GM23338 (cell line): ENCODE data around the gene PPM1H.

Source experiments
- EZH2 ChIP-seq: fragments of 200-600 bp; sonication (generic); IDR thresholded peaks from one replicate; pipeline ENCODE4 v1.8.0; 2017; ENCODE audit warnings: antibody characterized with exemption, mild to moderate bottlenecking, low read depth; ENCODE audit not compliant: unreplicated experiment
- TF ChIP-seq, protein P1 (sequence below), 2 experiments: fragments of 200-600 bp in 1 of 2; sonication (generic) in 1 of 2; conservative IDR thresholded peaks; 2 replicates each; pipeline versions ENCODE4 v1.5.1 to v1.6.1; 2016 to 2017; ENCODE audit warnings: antibody characterized with exemption in 2 of 2, low read depth in 2 of 2, mild to moderate bottlenecking in 2 of 2, moderate library complexity in 1 of 2
- TF ChIP-seq, protein P2 (sequence below): IDR thresholded peaks from 2 replicates; pipeline ENCODE4 v1.6.1; 2016; ENCODE audit warnings: antibody characterized with exemption

DNA sequence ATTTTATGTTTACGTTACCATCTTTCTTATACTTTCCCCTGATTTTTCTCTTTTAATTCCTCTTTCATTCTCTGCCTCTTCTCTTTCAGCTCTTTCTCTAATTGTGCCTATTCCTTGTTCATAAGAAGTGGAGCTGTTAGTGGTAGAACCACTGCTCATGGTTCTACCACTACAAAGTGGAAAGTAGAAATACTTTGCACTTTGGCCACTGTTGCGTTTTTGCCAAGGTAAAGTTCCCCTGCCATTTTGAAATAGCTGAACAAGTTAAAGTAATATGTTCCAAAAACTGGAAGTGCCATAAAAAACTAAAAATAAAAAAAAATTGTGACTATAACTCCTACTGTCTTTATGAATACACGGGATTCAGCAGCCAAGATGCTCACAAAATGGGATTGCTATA lies 337.7 kb downstream of the PPM1H start:
- TF ChIP-seq, protein P1, sequence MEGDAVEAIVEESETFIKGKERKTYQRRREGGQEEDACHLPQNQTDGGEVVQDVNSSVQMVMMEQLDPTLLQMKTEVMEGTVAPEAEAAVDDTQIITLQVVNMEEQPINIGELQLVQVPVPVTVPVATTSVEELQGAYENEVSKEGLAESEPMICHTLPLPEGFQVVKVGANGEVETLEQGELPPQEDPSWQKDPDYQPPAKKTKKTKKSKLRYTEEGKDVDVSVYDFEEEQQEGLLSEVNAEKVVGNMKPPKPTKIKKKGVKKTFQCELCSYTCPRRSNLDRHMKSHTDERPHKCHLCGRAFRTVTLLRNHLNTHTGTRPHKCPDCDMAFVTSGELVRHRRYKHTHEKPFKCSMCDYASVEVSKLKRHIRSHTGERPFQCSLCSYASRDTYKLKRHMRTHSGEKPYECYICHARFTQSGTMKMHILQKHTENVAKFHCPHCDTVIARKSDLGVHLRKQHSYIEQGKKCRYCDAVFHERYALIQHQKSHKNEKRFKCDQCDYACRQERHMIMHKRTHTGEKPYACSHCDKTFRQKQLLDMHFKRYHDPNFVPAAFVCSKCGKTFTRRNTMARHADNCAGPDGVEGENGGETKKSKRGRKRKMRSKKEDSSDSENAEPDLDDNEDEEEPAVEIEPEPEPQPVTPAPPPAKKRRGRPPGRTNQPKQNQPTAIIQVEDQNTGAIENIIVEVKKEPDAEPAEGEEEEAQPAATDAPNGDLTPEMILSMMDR (conservative IDR thresholded peaks at IDR 0.05; ENCODE audit: low read depth in 2 of 2): no peak
- TF ChIP-seq, protein P2, sequence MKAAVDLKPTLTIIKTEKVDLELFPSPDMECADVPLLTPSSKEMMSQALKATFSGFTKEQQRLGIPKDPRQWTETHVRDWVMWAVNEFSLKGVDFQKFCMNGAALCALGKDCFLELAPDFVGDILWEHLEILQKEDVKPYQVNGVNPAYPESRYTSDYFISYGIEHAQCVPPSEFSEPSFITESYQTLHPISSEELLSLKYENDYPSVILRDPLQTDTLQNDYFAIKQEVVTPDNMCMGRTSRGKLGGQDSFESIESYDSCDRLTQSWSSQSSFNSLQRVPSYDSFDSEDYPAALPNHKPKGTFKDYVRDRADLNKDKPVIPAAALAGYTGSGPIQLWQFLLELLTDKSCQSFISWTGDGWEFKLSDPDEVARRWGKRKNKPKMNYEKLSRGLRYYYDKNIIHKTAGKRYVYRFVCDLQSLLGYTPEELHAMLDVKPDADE: no peak
- TF ChIP-seq EZH2: no peak
